ENCODE data around the gene RALGAPB.

- TF ChIP-seq CTCF (IDR thresholded peaks at IDR 0.05) = no peak
- no peak for TF ChIP-seq POLR2A (IDR thresholded peaks at IDR 0.05)
- TF ChIP-seq EP300 (IDR thresholded peaks at IDR 0.05; ENCODE audit: low read depth) = no peak
These were observed 143.8 kb downstream of the RALGAPB start for GRCh38 chr20:38616457-38616856.
